ENCODE results near the gene CACNA1C. TPM values are rescaled to one million over a fixed set of nuclear protein-coding genes. Genes with fewer than 3 reads are reported as not detected.

CACNA1C gene
- polyA plus RNA-seq, 1 of the 3 experiments (the other 2 are of a cell fraction), result 1.5 TPM

GRCh38 chr12:2312770-2313169 lies 260.0 kb downstream of the CACNA1C start:
- no peak overlapping the region for H3K4me2 ChIP-seq
- peaks cover 8% of the 10 kb centered on the region; the same call in 1 of the 2 replicates for H3K9me3 ChIP-seq
- TF ChIP-seq CTCF (IDR thresholded peaks at IDR 0.05) (no peak), PBX3 (IDR thresholded peaks at IDR 0.05) (no peak), GATA2 (CRISPR knock-in tag; IDR thresholded peaks at IDR 0.05) (no peak), POLR2AphosphoS5 (IDR thresholded peaks at IDR 0.05; ENCODE audit: low read depth, low read length) (no peak), IRF3 (IDR thresholded peaks at IDR 0.05; ENCODE audit: low read depth, low read length) (no peak), NFIC (IDR thresholded peaks at IDR 0.05; ENCODE audit: borderline replicate concordance) (no peak), JUND (IDR thresholded peaks at IDR 0.05) (no peak), RFX5 (IDR thresholded peaks at IDR 0.05; ENCODE audit: low read length) (no peak)
- H2AFZ ChIP-seq (ENCODE audit: low read depth), result no peak overlapping the region
- no peak overlapping the region for H3K9ac ChIP-seq
- H3K27me3 ChIP-seq (ENCODE audit: insufficient read depth), result no peaks in the 10 kb centered on the region
- no peaks in the 10 kb centered on the region for H4K20me1 ChIP-seq (ENCODE audit: insufficient read depth)
- no peak for DNase-seq
- H3F3A ChIP-seq (replicated peaks; ENCODE audit: insufficient read depth), result no peaks in the 10 kb centered on the region
- no peaks in the 10 kb centered on the region for H3K79me2 ChIP-seq (ENCODE audit: insufficient read depth)
- CTCF ChIA-PET, result interaction anchor here (0.9 to 1.7 kb wide), 2 partner anchors 14 to 83 kb away, joined by 3 read pairs; no protein-coding TSS in a partner anchor
- no peak overlapping the region for H3K27ac ChIP-seq (ENCODE audit: low read depth in 2 of 2, low read length in 1 of 2)
- H3K4me3 ChIP-seq (ENCODE audit: low read depth in 2 of 2, low read length in 1 of 2), result no peak overlapping the region
- WGBS (ENCODE audit: low lambda C conversion rate), result 87% methylated on average over 1 of the region's 1 CpG
- POLR2A ChIA-PET, result no interaction called here
- H3K36me3 ChIP-seq (replicated peaks in 1 of 2; ENCODE audit: control insufficient read depth in 1 of 2, insufficient read depth in 2 of 2, low read length in 1 of 2), result no peaks in the 10 kb centered on the region
- no peaks in the 10 kb centered on the region for H3K9me2 ChIP-seq
- peaks cover 11 to 28% of the 10 kb centered on the region in 2 experiments; a peak in 3 of 4 replicates for H3K4me1 ChIP-seq (ENCODE audit: control insufficient read depth in 1 of 2, insufficient read depth in 2 of 2, low read depth in 1 of 2, low read length in 1 of 2)

- Histone ChIP-seq H3K27me3 (ENCODE audit: insufficient read depth) (no peaks in the 10 kb centered on the region), H3K9me3 (no peaks in the 10 kb centered on the region), H3K9me2 (no peaks in the 10 kb centered on the region), H3F3A (replicated peaks; ENCODE audit: insufficient read depth) (no peaks in the 10 kb centered on the region), H2AFZ (ENCODE audit: low read depth) (no peak overlapping the region), H3K27ac (ENCODE audit: low read depth in 2 of 2, low read length in 1 of 2) (no peak overlapping the region), H3K79me2 (ENCODE audit: insufficient read depth) (no peaks in the 10 kb centered on the region), H3K9ac (no peak overlapping the region), H3K36me3 (replicated peaks in 1 of 2; ENCODE audit: control insufficient read depth in 1 of 2, insufficient read depth in 2 of 2, low read length in 1 of 2) (no peaks in the 10 kb centered on the region), H3K4me3 (ENCODE audit: low read depth in 2 of 2, low read length in 1 of 2) (no peak overlapping the region), H3K4me1 (ENCODE audit: control insufficient read depth in 1 of 2, insufficient read depth in 2 of 2, low read depth in 1 of 2, low read length in 1 of 2) (peaks cover 13 to 28% of the 10 kb centered on the region in 2 experiments; a peak in 3 of 4 replicates), H4K20me1 (ENCODE audit: insufficient read depth) (no peaks in the 10 kb centered on the region), H3K4me2 (no peak overlapping the region)
- no peak for DNase-seq
- ChIA-PET CTCF (interaction anchor here (0.8 to 1.8 kb wide), 4 partner anchors 12 to 268 kb away, joined by 3 to 6 read pairs (median 4); no protein-coding TSS in a partner anchor), POLR2A (no interaction called here)
- 80% methylated on average over 2 of the region's 2 CpGs for WGBS (ENCODE audit: low lambda C conversion rate)
- TF ChIP-seq ZBTB33 (IDR thresholded peaks at IDR 0.05; ENCODE audit: borderline replicate concordance, low read depth) (no peak), YY1 (IDR thresholded peaks at IDR 0.05; ENCODE audit: low read depth) (no peak), POLR2AphosphoS5 (IDR thresholded peaks at IDR 0.05; ENCODE audit: low read depth, low read length) (no peak), EZH2phosphoT487 (IDR thresholded peaks at IDR 0.05; ENCODE audit: borderline replicate concordance, low read depth) (no peak), TAF1 (IDR thresholded peaks at IDR 0.05; ENCODE audit: borderline replicate concordance, low read depth, low read length) (no peak), USF2 (IDR thresholded peaks at IDR 0.05; ENCODE audit: borderline replicate concordance, low read depth, low read length) (no peak), FOSL2 (IDR thresholded peaks at IDR 0.05; ENCODE audit: borderline replicate concordance, low read depth) (no peak), RCOR1 (IDR thresholded peaks at IDR 0.05; ENCODE audit: low read length) (no peak), SIN3A (IDR thresholded peaks at IDR 0.05; ENCODE audit: borderline replicate concordance, low read depth, low read length) (no peak), ELF1 (IDR thresholded peaks at IDR 0.05) (no peak), PBX3 (IDR thresholded peaks at IDR 0.05) (no peak), NRF1 (IDR thresholded peaks at IDR 0.05; ENCODE audit: low read depth, low read length) (no peak), RAD21 (IDR thresholded peaks at IDR 0.05; ENCODE audit: low read length) (no peak), RXRA (IDR thresholded peaks at IDR 0.05; ENCODE audit: borderline replicate concordance, low read depth) (no peak)
These were observed 261.7 kb downstream of the CACNA1C start for GRCh38 chr12:2314492-2314891.
